Endothelial cell of umbilical vein (primary cell): ENCODE measurements around the gene DTL.

Experiments used
- FOS ChIP-seq: IDR thresholded peaks from 2 replicates; pipeline ENCODE4 v1.6.1; 2011; ENCODE audit warnings: mild to moderate bottlenecking, low read length, moderate library complexity, borderline replicate concordance; ENCODE audit not compliant: insufficient read depth
- JUN ChIP-seq: IDR thresholded peaks from 2 replicates; pipeline ENCODE4 v1.6.1; 2011; ENCODE audit warnings: borderline replicate concordance, low read depth; ENCODE audit not compliant: insufficient read length, insufficient read depth
- MYC ChIP-seq: IDR thresholded peaks from one replicate; pipeline ENCODE4 v1.6.1; 2011; ENCODE audit warnings: mild to moderate bottlenecking, low read depth, low read length
- POLR2A ChIP-seq: IDR thresholded peaks from 2 replicates; pipeline ENCODE4 v1.6.1; 2012; ENCODE audit warnings: low read depth, mild to moderate bottlenecking, control low read depth, low read length
- POLR2AphosphoS5 ChIP-seq: IDR thresholded peaks from 2 replicates; pipeline ENCODE4 v1.6.1; 2012; ENCODE audit warnings: low read depth, mild to moderate bottlenecking, control low read depth, low read length, moderate library complexity; ENCODE audit not compliant: insufficient read depth
- TF ChIP-seq, protein P1 (sequence below), 2 donors: IDR thresholded peaks; 1 replicate in 1 of 2; 2 replicates in 1 of 2; pipeline ENCODE4 v1.5.1; 2011; ENCODE audit warnings: low read length in 2 of 2, mild to moderate bottlenecking in 2 of 2, moderate library complexity in 2 of 2, control low read depth in 1 of 2, inconsistent platforms in 1 of 2, low read depth in 1 of 2; ENCODE audit not compliant: insufficient read depth in 1 of 2; ENCODE audit errors: extremely low read depth in 1 of 2
- TF ChIP-seq, protein P2 (sequence below): IDR thresholded peaks from 2 replicates; pipeline ENCODE4 v1.6.1; 2011; ENCODE audit not compliant: insufficient read depth, insufficient read length

DNA sequence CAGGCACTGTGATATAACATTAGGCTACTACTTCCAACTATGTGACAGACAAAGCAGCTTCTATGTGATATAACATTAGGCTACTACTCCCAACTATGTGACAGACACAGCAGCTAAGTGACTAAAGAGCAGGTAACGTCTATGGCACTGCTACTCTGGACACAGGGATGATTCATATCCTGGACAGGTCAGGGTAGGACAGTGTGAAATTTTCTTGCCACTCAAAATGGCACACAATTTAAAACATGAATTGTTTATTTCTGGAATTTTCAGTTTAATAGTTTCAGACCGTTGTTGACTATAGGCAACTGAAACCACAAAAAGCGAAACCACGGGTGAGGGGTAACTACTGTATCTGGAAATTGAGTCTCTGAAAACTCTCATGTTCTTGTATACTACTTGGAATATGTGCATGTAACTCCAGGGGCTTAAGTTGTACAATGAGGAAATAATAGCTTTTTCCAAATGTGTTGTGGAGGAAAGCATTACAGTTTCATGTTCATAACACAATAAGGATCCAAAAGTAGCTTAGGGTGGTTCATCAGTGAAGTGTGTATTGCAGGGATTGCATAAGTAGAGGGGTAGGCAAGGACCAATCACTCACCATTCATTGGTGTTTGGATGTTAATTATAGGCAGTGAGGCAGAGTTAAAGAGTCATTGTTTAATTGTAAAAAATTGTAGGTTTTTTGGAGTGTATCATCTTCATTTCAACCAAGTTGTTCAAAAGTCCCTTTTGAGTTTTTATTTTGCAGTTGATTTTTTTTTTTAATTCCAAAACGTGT, 5.3 kb downstream of the DTL start:
- peak; percentile 13 for TF ChIP-seq FOS
- TF ChIP-seq, protein P1, sequence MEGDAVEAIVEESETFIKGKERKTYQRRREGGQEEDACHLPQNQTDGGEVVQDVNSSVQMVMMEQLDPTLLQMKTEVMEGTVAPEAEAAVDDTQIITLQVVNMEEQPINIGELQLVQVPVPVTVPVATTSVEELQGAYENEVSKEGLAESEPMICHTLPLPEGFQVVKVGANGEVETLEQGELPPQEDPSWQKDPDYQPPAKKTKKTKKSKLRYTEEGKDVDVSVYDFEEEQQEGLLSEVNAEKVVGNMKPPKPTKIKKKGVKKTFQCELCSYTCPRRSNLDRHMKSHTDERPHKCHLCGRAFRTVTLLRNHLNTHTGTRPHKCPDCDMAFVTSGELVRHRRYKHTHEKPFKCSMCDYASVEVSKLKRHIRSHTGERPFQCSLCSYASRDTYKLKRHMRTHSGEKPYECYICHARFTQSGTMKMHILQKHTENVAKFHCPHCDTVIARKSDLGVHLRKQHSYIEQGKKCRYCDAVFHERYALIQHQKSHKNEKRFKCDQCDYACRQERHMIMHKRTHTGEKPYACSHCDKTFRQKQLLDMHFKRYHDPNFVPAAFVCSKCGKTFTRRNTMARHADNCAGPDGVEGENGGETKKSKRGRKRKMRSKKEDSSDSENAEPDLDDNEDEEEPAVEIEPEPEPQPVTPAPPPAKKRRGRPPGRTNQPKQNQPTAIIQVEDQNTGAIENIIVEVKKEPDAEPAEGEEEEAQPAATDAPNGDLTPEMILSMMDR (IDR thresholded peaks at IDR 0.05; ENCODE audit: extremely low read depth in 1 of 2, insufficient read depth in 1 of 2, low read depth in 1 of 2, low read length in 2 of 2), result no peak
- TF ChIP-seq POLR2AphosphoS5, result no peak
- TF ChIP-seq POLR2A, result no peak
- peak; percentile 9 for TF ChIP-seq JUN
- TF ChIP-seq, protein P2, sequence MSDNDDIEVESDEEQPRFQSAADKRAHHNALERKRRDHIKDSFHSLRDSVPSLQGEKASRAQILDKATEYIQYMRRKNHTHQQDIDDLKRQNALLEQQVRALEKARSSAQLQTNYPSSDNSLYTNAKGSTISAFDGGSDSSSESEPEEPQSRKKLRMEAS, result no peak
- no peak for TF ChIP-seq MYC
